ENCODE results near the gene DHRS7B.
"Not testable (repeated sequence)": the region's sequence is repeated elsewhere in the genome, so short reads cannot be mapped to it uniquely, and the experiment has no call there.

DHRS7B gene

DNA sequence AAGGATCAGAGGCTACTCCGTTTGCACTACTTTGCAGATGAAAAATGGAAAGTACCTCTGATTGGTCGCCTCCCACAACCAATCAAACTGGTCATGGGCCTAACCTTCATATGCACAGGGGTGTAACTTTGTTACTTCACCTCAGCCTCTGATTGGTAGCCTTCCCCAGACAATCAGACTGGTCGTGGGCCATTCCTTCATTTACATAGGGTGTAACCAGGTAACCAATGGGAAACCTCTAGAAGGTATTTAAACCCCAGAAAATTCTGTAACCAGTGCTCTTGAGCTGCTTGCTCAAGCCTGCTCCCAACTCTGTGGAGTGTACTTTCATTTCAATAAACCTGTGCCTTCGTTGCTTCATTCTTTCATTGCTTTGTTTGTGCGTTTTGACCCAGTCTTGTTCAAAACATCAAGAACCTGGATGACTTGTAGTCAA, 44.7 kb upstream of the DHRS7B start:
- H3K36me3 ChIP-seq (ENCODE audit: low read depth): no peaks in the 10 kb centered on the region
- H3K27ac ChIP-seq (ENCODE audit: poor library complexity, severe bottlenecking): no peak overlapping the region
- no peak overlapping the region for H3K4me3 ChIP-seq (ENCODE audit: severe bottlenecking)
- TF ChIP-seq, protein P1, sequence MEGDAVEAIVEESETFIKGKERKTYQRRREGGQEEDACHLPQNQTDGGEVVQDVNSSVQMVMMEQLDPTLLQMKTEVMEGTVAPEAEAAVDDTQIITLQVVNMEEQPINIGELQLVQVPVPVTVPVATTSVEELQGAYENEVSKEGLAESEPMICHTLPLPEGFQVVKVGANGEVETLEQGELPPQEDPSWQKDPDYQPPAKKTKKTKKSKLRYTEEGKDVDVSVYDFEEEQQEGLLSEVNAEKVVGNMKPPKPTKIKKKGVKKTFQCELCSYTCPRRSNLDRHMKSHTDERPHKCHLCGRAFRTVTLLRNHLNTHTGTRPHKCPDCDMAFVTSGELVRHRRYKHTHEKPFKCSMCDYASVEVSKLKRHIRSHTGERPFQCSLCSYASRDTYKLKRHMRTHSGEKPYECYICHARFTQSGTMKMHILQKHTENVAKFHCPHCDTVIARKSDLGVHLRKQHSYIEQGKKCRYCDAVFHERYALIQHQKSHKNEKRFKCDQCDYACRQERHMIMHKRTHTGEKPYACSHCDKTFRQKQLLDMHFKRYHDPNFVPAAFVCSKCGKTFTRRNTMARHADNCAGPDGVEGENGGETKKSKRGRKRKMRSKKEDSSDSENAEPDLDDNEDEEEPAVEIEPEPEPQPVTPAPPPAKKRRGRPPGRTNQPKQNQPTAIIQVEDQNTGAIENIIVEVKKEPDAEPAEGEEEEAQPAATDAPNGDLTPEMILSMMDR (IDR thresholded peaks at IDR 0.05; ENCODE audit: poor library complexity, severe bottlenecking): no peak
- H3K4me1 ChIP-seq (ENCODE audit: insufficient read depth, poor library complexity, severe bottlenecking): no peaks in the 10 kb centered on the region
- no peaks in the 10 kb centered on the region for H3K27me3 ChIP-seq (ENCODE audit: insufficient read depth, poor library complexity, severe bottlenecking)
- ATAC-seq (ENCODE audit: low read depth): peak; percentile 46; the same call in 1 of the 3 replicates
- no peak for DNase-seq (ENCODE audit: low spot score)
- H3K9me3 ChIP-seq (ENCODE audit: severe bottlenecking): no peaks in the 10 kb centered on the region

DNA sequence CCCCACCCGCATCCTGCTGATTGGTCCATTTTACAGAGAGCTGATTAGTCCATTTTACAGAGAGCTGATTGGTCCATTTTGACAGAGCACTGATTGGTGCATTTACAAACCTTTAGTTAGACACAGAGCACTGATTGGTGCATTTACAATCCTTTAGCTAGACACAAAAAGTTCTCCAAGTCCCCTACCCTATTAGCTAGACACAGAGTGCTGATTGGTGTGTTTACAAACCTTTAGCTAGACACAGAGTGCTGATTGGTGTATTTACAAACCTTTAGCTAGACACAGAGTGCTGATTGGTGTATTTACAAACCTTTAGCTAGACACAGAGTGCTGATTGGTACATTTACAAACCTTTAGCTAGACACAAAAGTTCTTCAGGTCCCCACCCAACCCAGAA, 41.5 kb upstream of the DHRS7B start:
- ATAC-seq (ENCODE audit: low read depth); H3K4me1 ChIP-seq (ENCODE audit: insufficient read depth, poor library complexity, severe bottlenecking); H3K4me3 ChIP-seq (ENCODE audit: severe bottlenecking); H3K9me3 ChIP-seq (ENCODE audit: severe bottlenecking); H3K36me3 ChIP-seq (ENCODE audit: low read depth); H3K27ac ChIP-seq (ENCODE audit: poor library complexity, severe bottlenecking); H3K27me3 ChIP-seq (ENCODE audit: insufficient read depth, poor library complexity, severe bottlenecking); DNase-seq (ENCODE audit: low spot score): not testable (repeated sequence)

DNA sequence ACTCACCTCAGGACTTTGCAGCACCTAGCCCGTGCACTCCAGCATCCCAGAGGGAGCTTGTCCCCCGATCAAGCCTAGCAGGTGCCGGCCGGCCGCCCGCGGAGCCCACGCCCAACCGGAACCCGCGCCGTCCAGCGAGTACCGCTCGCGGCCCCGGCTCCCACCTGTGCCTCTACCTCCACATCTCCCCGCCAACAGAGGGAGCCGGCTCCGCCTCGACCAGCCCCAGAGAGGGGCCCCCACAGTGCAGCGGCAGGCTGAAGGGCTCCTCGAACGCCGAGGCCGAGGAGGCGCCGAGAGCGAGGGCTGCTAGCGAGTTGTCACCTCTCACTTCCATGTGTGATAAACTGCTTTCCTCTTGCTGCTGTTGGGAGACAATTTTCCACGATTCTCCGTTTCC, 41.1 kb upstream of the DHRS7B start:
- Histone ChIP-seq H3K4me3 (ENCODE audit: severe bottlenecking) (no peak overlapping the region), H3K27me3 (ENCODE audit: insufficient read depth, poor library complexity, severe bottlenecking) (no peaks in the 10 kb centered on the region), H3K27ac (ENCODE audit: poor library complexity, severe bottlenecking) (no peak overlapping the region), H3K9me3 (ENCODE audit: severe bottlenecking) (no peaks in the 10 kb centered on the region), H3K4me1 (ENCODE audit: insufficient read depth, poor library complexity, severe bottlenecking) (no peaks in the 10 kb centered on the region), H3K36me3 (ENCODE audit: low read depth) (no peaks in the 10 kb centered on the region)
- TF ChIP-seq, protein P1 (IDR thresholded peaks at IDR 0.05; ENCODE audit: poor library complexity, severe bottlenecking): no peak
- ATAC-seq (ENCODE audit: low read depth) (no peak), DNase-seq (ENCODE audit: low spot score) (no peak)

DNA sequence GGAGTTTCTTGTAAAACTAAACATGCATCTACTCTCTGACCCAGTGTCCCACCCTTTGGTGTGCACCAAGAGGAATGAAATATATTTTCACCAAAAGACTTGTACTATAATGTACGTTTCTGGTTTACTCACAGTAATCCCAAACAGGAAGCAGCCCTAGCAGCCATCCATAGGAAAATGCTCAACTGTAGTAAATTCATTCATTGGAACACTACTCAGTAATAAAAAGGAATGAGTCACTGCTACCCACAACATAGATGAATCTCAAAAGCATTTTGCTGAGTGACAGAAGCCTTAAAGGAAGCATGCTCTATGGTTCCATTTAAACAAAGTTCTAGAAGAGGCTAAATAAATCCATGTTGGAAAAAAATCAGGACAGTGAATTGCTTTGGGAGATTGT, 37.6 kb upstream of the DHRS7B start:
- H3K4me3 ChIP-seq (ENCODE audit: severe bottlenecking): no peak overlapping the region
- TF ChIP-seq, protein P1 (IDR thresholded peaks at IDR 0.05; ENCODE audit: poor library complexity, severe bottlenecking): no peak
- no peak for DNase-seq (ENCODE audit: low spot score)
- peak; percentile 66; the same call in 2 of the 3 replicates for ATAC-seq (ENCODE audit: low read depth)
- no peaks in the 10 kb centered on the region for H3K27me3 ChIP-seq (ENCODE audit: insufficient read depth, poor library complexity, severe bottlenecking)
- H3K9me3 ChIP-seq (ENCODE audit: severe bottlenecking): no peaks in the 10 kb centered on the region
- no peak overlapping the region for H3K27ac ChIP-seq (ENCODE audit: poor library complexity, severe bottlenecking)
- H3K4me1 ChIP-seq (ENCODE audit: insufficient read depth, poor library complexity, severe bottlenecking): no peaks in the 10 kb centered on the region
- H3K36me3 ChIP-seq (ENCODE audit: low read depth): no peaks in the 10 kb centered on the region

DNA sequence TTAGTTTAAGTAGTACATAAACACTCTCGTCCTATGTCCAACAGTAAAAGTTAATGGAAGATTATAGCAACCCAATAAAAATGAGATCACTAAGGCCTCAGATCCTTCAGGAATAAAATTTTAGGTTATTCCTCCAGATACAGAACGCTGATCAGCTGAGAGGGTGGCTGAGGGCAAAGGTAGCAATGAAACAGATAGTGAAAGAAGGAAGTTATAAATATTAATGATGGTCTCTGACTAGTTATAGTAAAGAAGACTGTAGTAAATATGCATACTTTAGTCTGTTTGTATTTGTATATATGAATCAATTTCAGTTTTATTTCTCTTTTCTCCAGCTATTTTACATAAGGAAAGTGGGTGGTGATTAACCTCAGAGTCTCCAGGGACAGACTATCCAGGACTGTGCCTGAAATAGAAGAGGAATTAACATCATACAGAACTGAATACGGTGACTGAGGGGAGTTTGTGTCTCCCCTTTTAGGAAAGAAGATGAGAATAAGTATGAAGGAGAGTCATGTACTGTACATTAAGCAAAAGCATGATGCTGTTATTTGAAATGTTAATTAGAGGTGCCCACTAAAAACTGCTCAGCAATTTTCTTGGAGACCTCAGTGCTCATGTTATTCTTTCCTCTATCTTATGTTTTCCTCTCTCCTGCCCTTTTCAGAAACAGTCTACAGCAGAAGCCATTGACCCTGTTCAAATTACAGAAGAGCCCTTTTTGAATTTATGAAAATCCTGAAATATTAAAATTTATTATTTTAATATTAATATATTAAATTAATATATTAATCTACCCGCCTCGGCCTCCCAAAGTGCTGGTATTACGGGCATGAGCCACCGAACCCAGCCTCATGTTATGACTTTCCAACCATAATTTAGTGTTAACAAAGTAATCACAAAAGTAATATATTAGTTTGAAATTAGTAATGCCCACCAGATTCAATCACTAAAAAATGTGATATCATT, 36.5 kb upstream of the DHRS7B start:
- H3K27me3 ChIP-seq (ENCODE audit: insufficient read depth, poor library complexity, severe bottlenecking): no peaks in the 10 kb centered on the region
- H3K4me3 ChIP-seq (ENCODE audit: severe bottlenecking): no peak overlapping the region
- ATAC-seq (ENCODE audit: low read depth) (no peak), DNase-seq (ENCODE audit: low spot score) (no peak)
- H3K9me3 ChIP-seq (ENCODE audit: severe bottlenecking): no peaks in the 10 kb centered on the region
- H3K4me1 ChIP-seq (ENCODE audit: insufficient read depth, poor library complexity, severe bottlenecking): no peaks in the 10 kb centered on the region
- TF ChIP-seq, protein P1 (IDR thresholded peaks at IDR 0.05; ENCODE audit: poor library complexity, severe bottlenecking): no peak
- H3K27ac ChIP-seq (ENCODE audit: poor library complexity, severe bottlenecking): no peak overlapping the region
- H3K36me3 ChIP-seq (ENCODE audit: low read depth): no peaks in the 10 kb centered on the region

Measured in RWPE2 (cell line).